GM23338 (cell line): ENCODE data around the gene GFOD1. TPM values are rescaled to one million over a fixed set of nuclear protein-coding genes. Genes with fewer than 3 reads are reported as not detected.

Experiments used
- ATAC-seq: fragments of 200-7000 bp; cut with Tn5 transposase; 3 replicates; pipeline ENCODE4 v1.9.1; 2020
- DNase-seq: peaks from one replicate; pipeline ENCODE4 v3.0.0-alpha.2; 2015; ENCODE audit warnings: low spot score
- H2AFZ ChIP-seq: fragments of 200-600 bp; sonication (generic); 2 replicates; pipeline ENCODE4 v1.8.0; 2016; ENCODE audit warnings: antibody characterized with exemption, mild to moderate bottlenecking, moderate library complexity
- H3F3A ChIP-seq: fragments of 200-600 bp; sonication (generic); replicated peaks from 2 replicates; pipeline ENCODE4 v1.8.0; 2017; ENCODE audit warnings: antibody characterized with exemption, mixed run types, low read depth
- H3K27ac ChIP-seq: fragments of 200-600 bp; sonication (generic); 2 replicates; pipeline ENCODE4 v1.6.1; 2016; ENCODE audit warnings: low read depth
- H3K27me3 ChIP-seq: fragments of 200-600 bp; sonication (generic); 2 replicates; pipeline ENCODE4 v1.8.0; 2016; ENCODE audit warnings: mild to moderate bottlenecking, mixed run types, moderate library complexity; ENCODE audit not compliant: insufficient read depth
- H3K36me3 ChIP-seq: fragments of 200-600 bp; sonication (generic); 2 replicates; pipeline ENCODE4 v1.8.0; 2016; ENCODE audit warnings: mild to moderate bottlenecking; ENCODE audit not compliant: insufficient read depth
- H3K4me1 ChIP-seq: fragments of 200-600 bp; sonication (generic); 2 replicates; pipeline ENCODE4 v1.8.0; 2016; ENCODE audit warnings: mild to moderate bottlenecking, moderate library complexity; ENCODE audit not compliant: insufficient read depth
- H3K4me2 ChIP-seq: fragments of 200-600 bp; sonication (generic); 2 replicates; pipeline ENCODE4 v1.7.1; 2017; ENCODE audit warnings: mixed run types
- H3K4me3 ChIP-seq: fragments of 200-600 bp; sonication (generic); 2 replicates; pipeline ENCODE4 v1.6.1; 2016; ENCODE audit warnings: mixed run types
- H3K79me2 ChIP-seq: fragments of 200-600 bp; sonication (generic); replicated peaks from 2 replicates; pipeline ENCODE4 v1.8.0; 2017; ENCODE audit warnings: mild to moderate bottlenecking; ENCODE audit not compliant: insufficient read depth
- H3K9me2 ChIP-seq: fragments of 200-600 bp; sonication (generic); 2 replicates; pipeline ENCODE4 v1.8.0; 2017; ENCODE audit not compliant: insufficient read depth
- H4K20me1 ChIP-seq: fragments of 200-600 bp; sonication (generic); replicated peaks from 2 replicates; pipeline ENCODE4 v1.8.0; 2017; ENCODE audit warnings: mild to moderate bottlenecking; ENCODE audit not compliant: insufficient read depth
- H3K27ac Mint-ChIP-seq: 2 replicates; pipeline ENCODE4 v1.8.0; 2020; ENCODE audit warnings: inconsistent platforms, mild to moderate bottlenecking, moderate library complexity, mixed read lengths
- H3K27me3 Mint-ChIP-seq: 3 replicates; pipeline ENCODE4 v1.8.0; 2022; ENCODE audit warnings: low read depth, mild to moderate bottlenecking, moderate library complexity, mixed read lengths, inconsistent platforms; ENCODE audit not compliant: insufficient read depth, poor library complexity
- H3K36me3 Mint-ChIP-seq: 3 replicates; pipeline ENCODE4 v1.8.0; 2021; ENCODE audit warnings: low read depth, mild to moderate bottlenecking, inconsistent platforms, moderate library complexity, mixed read lengths
- H3K4me1 Mint-ChIP-seq: 3 replicates; pipeline ENCODE4 v1.8.0; 2020; ENCODE audit warnings: mild to moderate bottlenecking, inconsistent platforms, mixed read lengths
- H3K4me3 Mint-ChIP-seq: 3 replicates; pipeline ENCODE4 v1.8.0; 2021; ENCODE audit warnings: moderate library complexity, mild to moderate bottlenecking, inconsistent platforms, mixed read lengths
- H3K9me3 Mint-ChIP-seq: 3 replicates; pipeline ENCODE4 v1.8.0; 2020; ENCODE audit warnings: moderate library complexity, mild to moderate bottlenecking, inconsistent platforms, mixed read lengths
- CREB1 ChIP-seq: fragments of 250-450 bp; sonication (Bioruptor Pico); IDR thresholded peaks from 2 replicates; pipeline ENCODE4 v1.5.0; 2020; ENCODE audit warnings: low read depth, mild to moderate bottlenecking, moderate library complexity
- EZH2 ChIP-seq: fragments of 200-600 bp; sonication (generic); IDR thresholded peaks from one replicate; pipeline ENCODE4 v1.8.0; 2017; ENCODE audit warnings: antibody characterized with exemption, mild to moderate bottlenecking, low read depth; ENCODE audit not compliant: unreplicated experiment
- EZH2phosphoT487 ChIP-seq: fragments of 200-600 bp; sonication (generic); IDR thresholded peaks from one replicate; pipeline ENCODE4 v1.8.1; 2018; ENCODE audit warnings: antibody characterized with exemption; ENCODE audit not compliant: unreplicated experiment
- JUNB ChIP-seq: IDR thresholded peaks from one replicate; pipeline ENCODE4 v1.6.1; 2016; ENCODE audit warnings: antibody characterized with exemption; ENCODE audit not compliant: unreplicated experiment
- NANOG ChIP-seq: IDR thresholded peaks from 2 replicates; pipeline ENCODE4 v1.6.1; 2016; ENCODE audit warnings: antibody characterized with exemption, borderline replicate concordance
- POLR2AphosphoS5 ChIP-seq: IDR thresholded peaks from 2 replicates; pipeline ENCODE4 v1.6.1; 2016; ENCODE audit warnings: antibody characterized with exemption, low read depth
- STAT1 ChIP-seq: IDR thresholded peaks from one replicate; pipeline ENCODE4 v1.6.1; 2016; ENCODE audit warnings: antibody characterized with exemption; ENCODE audit not compliant: unreplicated experiment
- ZNF114 ChIP-seq: fragments of 250-450 bp; sonication (Bioruptor Pico); IDR thresholded peaks from 2 replicates; pipeline ENCODE4 v1.5.0; 2020; ENCODE audit warnings: mild to moderate bottlenecking, moderate library complexity
- ZNF331 ChIP-seq: fragments of 250-450 bp; sonication (Bioruptor Pico); IDR thresholded peaks from 2 replicates; pipeline ENCODE4 v1.5.0; 2020; ENCODE audit warnings: low read depth, mild to moderate bottlenecking, moderate library complexity
- polyA plus RNA-seq: library from polyadenylated mRNA; unstranded; fragments of >200 nt; fragmentation: Nextera tagmentation; extraction: Ambion mirVana; gene quantifications from 2 replicates; pipeline ENCODE4 v1.2.1, GENCODE V29; 2016
- total RNA-seq: library from RNA; depleted of rRNA; stranded (reverse); fragments of >200 nt; shearing (Covaris generic); gene quantifications from 2 replicates; pipeline ENCODE4 v1.2.3, GENCODE V29; 2014
- TF ChIP-seq, protein P1 (sequence below), 2 experiments: fragments of 200-600 bp in 1 of 2; sonication (generic) in 1 of 2; conservative IDR thresholded peaks; 2 replicates each; pipeline versions ENCODE4 v1.5.1 to v1.6.1; 2016 to 2017; ENCODE audit warnings: antibody characterized with exemption in 2 of 2, low read depth in 2 of 2, mild to moderate bottlenecking in 2 of 2, moderate library complexity in 1 of 2
- TF ChIP-seq, protein P2 (sequence below): fragments of 250-450 bp; sonication (Bioruptor Pico); IDR thresholded peaks from 2 replicates; pipeline ENCODE4 v1.5.0; 2020; ENCODE audit warnings: mild to moderate bottlenecking, moderate library complexity
- TF ChIP-seq, protein P3 (sequence below): IDR thresholded peaks from one replicate; pipeline ENCODE4 v1.6.1; 2018; ENCODE audit warnings: antibody characterized with exemption; ENCODE audit not compliant: unreplicated experiment
- TF ChIP-seq, protein P4 (sequence below): IDR thresholded peaks from 2 replicates; pipeline ENCODE4 v1.6.1; 2016; ENCODE audit warnings: antibody characterized with exemption

GFOD1 gene
- total and polyA plus RNA-seq, 2 experiments from 2014 or later, result 4.9 to 12.8 TPM

DNA sequence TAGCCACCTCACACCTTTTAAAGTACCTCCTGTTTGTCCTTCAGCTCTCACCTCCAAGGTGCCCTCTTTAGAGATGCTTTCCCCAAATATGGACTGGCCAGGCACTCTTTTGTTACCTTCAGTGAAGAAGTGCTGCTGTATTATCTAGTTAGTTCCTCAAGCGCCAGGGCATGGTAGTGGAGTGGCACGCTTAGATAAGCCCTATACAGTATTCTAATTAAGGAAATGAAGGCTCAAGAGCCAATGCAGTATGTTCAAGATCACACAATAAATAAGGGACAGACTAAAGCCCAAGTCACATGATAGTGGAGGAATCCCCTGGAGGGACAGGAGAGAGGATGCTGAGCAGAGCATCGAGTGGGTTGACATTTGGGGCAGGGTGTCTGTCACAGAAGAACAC is 28.5 kb upstream of the GFOD1 start:
- no peaks in the 10 kb centered on the region for H3K27me3 Mint-ChIP-seq
- no peaks in the 10 kb centered on the region for H3K36me3 Mint-ChIP-seq
- H3K79me2 ChIP-seq, result no peaks in the 10 kb centered on the region
- no peak overlapping the region for H3K27ac ChIP-seq
- H3K4me3 ChIP-seq, result no peak overlapping the region
- no peak for ATAC-seq
- 0 out of 2 replicates have a peak, but pooled peaks cover 3% of the 10 kb centered on the region for H3K9me2 ChIP-seq
- 0 out of 2 replicates have a peak, but pooled peaks cover 3% of the 10 kb centered on the region for H3K27me3 ChIP-seq
- H3K4me1 ChIP-seq, result no peaks in the 10 kb centered on the region
- no peaks in the 10 kb centered on the region for H3F3A ChIP-seq
- peaks cover 6% of the 10 kb centered on the region; the same call in 2 of the 3 replicates for H3K9me3 Mint-ChIP-seq
- no peaks in the 10 kb centered on the region for H4K20me1 ChIP-seq
- no peak overlapping the region for H3K4me2 ChIP-seq
- H2AFZ ChIP-seq, result no peak overlapping the region
- DNase-seq, result no peak
- H3K4me1 Mint-ChIP-seq, result no peaks in the 10 kb centered on the region
- no peak for TF ChIP-seq ZNF331 (CRISPR knock-in tag)
- no peak for TF ChIP-seq JUNB
- TF ChIP-seq, protein P1, sequence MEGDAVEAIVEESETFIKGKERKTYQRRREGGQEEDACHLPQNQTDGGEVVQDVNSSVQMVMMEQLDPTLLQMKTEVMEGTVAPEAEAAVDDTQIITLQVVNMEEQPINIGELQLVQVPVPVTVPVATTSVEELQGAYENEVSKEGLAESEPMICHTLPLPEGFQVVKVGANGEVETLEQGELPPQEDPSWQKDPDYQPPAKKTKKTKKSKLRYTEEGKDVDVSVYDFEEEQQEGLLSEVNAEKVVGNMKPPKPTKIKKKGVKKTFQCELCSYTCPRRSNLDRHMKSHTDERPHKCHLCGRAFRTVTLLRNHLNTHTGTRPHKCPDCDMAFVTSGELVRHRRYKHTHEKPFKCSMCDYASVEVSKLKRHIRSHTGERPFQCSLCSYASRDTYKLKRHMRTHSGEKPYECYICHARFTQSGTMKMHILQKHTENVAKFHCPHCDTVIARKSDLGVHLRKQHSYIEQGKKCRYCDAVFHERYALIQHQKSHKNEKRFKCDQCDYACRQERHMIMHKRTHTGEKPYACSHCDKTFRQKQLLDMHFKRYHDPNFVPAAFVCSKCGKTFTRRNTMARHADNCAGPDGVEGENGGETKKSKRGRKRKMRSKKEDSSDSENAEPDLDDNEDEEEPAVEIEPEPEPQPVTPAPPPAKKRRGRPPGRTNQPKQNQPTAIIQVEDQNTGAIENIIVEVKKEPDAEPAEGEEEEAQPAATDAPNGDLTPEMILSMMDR (conservative IDR thresholded peaks at IDR 0.05; ENCODE audit: low read depth in 2 of 2), result no peak
- no peak for TF ChIP-seq ZNF114 (CRISPR knock-in tag)
- TF ChIP-seq, protein P2, sequence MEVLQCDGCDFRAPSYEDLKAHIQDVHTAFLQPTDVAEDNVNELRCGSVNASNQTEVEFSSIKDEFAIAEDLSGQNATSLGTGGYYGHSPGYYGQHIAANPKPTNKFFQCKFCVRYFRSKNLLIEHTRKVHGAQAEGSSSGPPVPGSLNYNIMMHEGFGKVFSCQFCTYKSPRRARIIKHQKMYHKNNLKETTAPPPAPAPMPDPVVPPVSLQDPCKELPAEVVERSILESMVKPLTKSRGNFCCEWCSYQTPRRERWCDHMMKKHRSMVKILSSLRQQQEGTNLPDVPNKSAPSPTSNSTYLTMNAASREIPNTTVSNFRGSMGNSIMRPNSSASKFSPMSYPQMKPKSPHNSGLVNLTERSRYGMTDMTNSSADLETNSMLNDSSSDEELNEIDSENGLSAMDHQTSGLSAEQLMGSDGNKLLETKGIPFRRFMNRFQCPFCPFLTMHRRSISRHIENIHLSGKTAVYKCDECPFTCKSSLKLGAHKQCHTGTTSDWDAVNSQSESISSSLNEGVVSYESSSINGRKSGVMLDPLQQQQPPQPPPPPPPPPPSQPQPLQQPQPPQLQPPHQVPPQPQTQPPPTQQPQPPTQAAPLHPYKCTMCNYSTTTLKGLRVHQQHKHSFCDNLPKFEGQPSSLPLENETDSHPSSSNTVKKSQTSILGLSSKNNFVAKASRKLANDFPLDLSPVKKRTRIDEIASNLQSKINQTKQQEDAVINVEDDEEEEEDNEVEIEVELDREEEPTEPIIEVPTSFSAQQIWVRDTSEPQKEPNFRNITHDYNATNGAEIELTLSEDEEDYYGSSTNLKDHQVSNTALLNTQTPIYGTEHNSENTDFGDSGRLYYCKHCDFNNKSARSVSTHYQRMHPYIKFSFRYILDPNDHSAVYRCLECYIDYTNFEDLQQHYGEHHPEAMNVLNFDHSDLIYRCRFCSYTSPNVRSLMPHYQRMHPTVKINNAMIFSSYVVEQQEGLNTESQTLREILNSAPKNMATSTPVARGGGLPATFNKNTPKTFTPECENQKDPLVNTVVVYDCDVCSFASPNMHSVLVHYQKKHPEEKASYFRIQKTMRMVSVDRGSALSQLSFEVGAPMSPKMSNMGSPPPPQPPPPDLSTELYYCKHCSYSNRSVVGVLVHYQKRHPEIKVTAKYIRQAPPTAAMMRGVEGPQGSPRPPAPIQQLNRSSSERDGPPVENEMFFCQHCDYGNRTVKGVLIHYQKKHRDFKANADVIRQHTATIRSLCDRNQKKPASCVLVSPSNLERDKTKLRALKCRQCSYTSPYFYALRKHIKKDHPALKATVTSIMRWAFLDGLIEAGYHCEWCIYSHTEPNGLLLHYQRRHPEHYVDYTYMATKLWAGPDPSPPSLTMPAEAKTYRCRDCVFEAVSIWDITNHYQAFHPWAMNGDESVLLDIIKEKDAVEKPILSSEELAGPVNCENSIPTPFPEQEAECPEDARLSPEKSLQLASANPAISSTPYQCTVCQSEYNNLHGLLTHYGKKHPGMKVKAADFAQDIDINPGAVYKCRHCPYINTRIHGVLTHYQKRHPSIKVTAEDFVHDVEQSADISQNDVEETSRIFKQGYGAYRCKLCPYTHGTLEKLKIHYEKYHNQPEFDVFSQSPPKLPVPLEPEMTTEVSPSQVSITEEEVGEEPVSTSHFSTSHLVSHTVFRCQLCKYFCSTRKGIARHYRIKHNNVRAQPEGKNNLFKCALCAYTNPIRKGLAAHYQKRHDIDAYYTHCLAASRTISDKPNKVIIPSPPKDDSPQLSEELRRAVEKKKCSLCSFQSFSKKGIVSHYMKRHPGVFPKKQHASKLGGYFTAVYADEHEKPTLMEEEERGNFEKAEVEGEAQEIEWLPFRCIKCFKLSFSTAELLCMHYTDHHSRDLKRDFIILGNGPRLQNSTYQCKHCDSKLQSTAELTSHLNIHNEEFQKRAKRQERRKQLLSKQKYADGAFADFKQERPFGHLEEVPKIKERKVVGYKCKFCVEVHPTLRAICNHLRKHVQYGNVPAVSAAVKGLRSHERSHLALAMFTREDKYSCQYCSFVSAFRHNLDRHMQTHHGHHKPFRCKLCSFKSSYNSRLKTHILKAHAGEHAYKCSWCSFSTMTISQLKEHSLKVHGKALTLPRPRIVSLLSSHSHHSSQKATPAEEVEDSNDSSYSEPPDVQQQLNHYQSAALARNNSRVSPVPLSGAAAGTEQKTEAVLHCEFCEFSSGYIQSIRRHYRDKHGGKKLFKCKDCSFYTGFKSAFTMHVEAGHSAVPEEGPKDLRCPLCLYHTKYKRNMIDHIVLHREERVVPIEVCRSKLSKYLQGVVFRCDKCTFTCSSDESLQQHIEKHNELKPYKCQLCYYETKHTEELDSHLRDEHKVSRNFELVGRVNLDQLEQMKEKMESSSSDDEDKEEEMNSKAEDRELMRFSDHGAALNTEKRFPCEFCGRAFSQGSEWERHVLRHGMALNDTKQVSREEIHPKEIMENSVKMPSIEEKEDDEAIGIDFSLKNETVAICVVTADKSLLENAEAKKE (CRISPR knock-in tag), result no peak
- TF ChIP-seq EZH2phosphoT487, result no peak
- no peak for TF ChIP-seq STAT1
- no peak for TF ChIP-seq POLR2AphosphoS5
- no peak for TF ChIP-seq EZH2
- TF ChIP-seq CREB1 (CRISPR knock-in tag), result no peak
- TF ChIP-seq NANOG, result no peak
- TF ChIP-seq, protein P3, sequence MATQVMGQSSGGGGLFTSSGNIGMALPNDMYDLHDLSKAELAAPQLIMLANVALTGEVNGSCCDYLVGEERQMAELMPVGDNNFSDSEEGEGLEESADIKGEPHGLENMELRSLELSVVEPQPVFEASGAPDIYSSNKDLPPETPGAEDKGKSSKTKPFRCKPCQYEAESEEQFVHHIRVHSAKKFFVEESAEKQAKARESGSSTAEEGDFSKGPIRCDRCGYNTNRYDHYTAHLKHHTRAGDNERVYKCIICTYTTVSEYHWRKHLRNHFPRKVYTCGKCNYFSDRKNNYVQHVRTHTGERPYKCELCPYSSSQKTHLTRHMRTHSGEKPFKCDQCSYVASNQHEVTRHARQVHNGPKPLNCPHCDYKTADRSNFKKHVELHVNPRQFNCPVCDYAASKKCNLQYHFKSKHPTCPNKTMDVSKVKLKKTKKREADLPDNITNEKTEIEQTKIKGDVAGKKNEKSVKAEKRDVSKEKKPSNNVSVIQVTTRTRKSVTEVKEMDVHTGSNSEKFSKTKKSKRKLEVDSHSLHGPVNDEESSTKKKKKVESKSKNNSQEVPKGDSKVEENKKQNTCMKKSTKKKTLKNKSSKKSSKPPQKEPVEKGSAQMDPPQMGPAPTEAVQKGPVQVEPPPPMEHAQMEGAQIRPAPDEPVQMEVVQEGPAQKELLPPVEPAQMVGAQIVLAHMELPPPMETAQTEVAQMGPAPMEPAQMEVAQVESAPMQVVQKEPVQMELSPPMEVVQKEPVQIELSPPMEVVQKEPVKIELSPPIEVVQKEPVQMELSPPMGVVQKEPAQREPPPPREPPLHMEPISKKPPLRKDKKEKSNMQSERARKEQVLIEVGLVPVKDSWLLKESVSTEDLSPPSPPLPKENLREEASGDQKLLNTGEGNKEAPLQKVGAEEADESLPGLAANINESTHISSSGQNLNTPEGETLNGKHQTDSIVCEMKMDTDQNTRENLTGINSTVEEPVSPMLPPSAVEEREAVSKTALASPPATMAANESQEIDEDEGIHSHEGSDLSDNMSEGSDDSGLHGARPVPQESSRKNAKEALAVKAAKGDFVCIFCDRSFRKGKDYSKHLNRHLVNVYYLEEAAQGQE, result no peak
- TF ChIP-seq, protein P4, sequence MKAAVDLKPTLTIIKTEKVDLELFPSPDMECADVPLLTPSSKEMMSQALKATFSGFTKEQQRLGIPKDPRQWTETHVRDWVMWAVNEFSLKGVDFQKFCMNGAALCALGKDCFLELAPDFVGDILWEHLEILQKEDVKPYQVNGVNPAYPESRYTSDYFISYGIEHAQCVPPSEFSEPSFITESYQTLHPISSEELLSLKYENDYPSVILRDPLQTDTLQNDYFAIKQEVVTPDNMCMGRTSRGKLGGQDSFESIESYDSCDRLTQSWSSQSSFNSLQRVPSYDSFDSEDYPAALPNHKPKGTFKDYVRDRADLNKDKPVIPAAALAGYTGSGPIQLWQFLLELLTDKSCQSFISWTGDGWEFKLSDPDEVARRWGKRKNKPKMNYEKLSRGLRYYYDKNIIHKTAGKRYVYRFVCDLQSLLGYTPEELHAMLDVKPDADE, result no peak
- no peaks in the 10 kb centered on the region for H3K36me3 ChIP-seq
- no peak overlapping the region for H3K4me3 Mint-ChIP-seq
- H3K27ac Mint-ChIP-seq, result no peak overlapping the region
